Stimulated activated CD4-positive, alpha-beta T cell treated with anti-CD3 and anti-CD28 coated beads, Interleukin-1b, Interleukin-23, amount 100 ng/mL, for 24 hours (primary cell): ENCODE data around the gene P4HA2.

Experiments
- DNase-seq, 4 experiments: peaks; one replicate each; pipeline ENCODE4 v3.0.0-alpha.2; 2020; ENCODE audit warnings: low read depth in 4 of 4, low spot score in 1 of 4

The P4HA2 gene

GRCh38 chr5:132227485-132228240 is at the start of gene P4HA2:
Gene P4HA2 (minus strand): TSS chr5:132227853. CDS start chr5:132218626, 9,227 bp downstream.
- peak in 2 of 4 experiments; percentile 24 to 42 for DNase-seq

GRCh38 chr5:132277256-132277655 is 49.6 kb upstream of the P4HA2 start:
- no peak for DNase-seq

GRCh38 chr5:132275367-132276220 is 47.9 kb upstream of the P4HA2 start:
- DNase-seq = no peak

- DNase-seq = no peak
Observed at GRCh38 chr5:132274050-132274792, 46.6 kb upstream of the P4HA2 start.

- no peak for DNase-seq
Observed at GRCh38 chr5:132273631-132274030, 46.0 kb upstream of the P4HA2 start.

GRCh38 chr5:132272311-132273210 is 44.9 kb upstream of the P4HA2 start:
- DNase-seq = peak; percentile 42 to 65 (median 54)

- no peak for DNase-seq
Observed at GRCh38 chr5:132271251-132272246, 43.9 kb upstream of the P4HA2 start.

GRCh38 chr5:132270706-132271105 is 43.1 kb upstream of the P4HA2 start:
- no peak for DNase-seq

GRCh38 chr5:132270335-132270665 is 42.6 kb upstream of the P4HA2 start:
- DNase-seq = no peak

GRCh38 chr5:132269635-132270334 is 42.1 kb upstream of the P4HA2 start:
- no peak for DNase-seq

GRCh38 chr5:132268769-132269551 is 41.3 kb upstream of the P4HA2 start:
- DNase-seq = no peak

GRCh38 chr5:132267931-132268768 is 40.5 kb upstream of the P4HA2 start:
- DNase-seq = no peak

GRCh38 chr5:132267166-132267739 is 39.6 kb upstream of the P4HA2 start:
- no peak for DNase-seq

GRCh38 chr5:132266836-132267160 is 39.1 kb upstream of the P4HA2 start:
- no peak for DNase-seq

GRCh38 chr5:132266031-132266835 is 38.6 kb upstream of the P4HA2 start:
- DNase-seq = no peak
